ENCODE data around the gene EMILIN2.

The EMILIN2 gene

DNA sequence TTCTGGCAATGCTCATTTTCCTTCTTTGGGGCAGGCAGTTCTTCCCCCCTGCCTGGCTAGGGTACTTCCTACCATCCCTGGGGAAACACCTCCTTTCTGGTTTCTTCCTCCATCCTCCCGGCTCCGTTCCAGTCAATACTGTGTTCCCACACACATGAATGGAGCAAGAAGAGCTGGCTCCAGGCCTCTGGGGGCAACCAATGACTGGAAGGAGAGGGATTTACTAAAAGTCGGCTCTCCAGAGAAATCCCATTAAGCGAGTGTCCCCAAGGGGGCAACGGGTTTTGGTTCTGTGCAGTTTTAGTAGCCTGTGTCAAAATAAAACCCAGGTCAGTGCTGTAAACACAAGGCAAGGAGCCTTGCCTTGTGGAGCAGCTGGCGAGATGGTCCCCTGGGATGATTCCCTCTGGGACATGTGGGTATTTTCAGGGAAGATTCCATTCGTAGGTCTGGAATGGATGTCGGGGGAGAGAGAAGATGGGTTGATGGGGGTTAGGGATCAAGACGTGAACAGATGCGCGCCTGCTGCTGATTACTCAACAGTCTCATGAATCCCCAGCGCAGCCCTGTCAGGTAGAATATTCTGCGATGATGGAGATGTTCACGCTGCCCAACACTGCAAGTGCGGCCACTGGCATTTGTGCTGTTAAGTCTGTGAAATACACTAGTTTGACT lies 32.0 kb downstream of the EMILIN2 start:
- no peak for DNase-seq (ENCODE audit: low read depth)

DNA sequence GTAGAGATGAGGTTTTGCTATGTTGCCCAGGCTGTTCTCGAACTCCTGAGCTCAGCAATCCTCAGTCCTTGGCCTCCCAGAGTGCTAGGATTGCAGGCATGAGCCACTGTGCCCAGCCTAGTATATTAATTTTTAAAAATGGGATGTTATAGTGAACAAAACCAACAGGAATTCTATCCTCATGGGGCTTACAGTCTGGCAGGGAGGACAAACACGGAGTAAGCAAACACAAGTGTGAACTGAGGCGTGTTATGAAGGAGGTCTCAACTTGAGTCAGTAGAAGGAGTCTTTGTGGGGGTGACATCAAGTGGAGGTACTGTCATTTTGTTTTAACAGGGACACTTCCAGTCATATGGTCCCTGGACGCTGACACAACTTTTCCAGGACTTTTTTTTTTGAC lies 33.1 kb downstream of the EMILIN2 start:
- DNase-seq (ENCODE audit: low read depth): no peak

- DNase-seq (ENCODE audit: low read depth): no peak
Measured at GRCh38 chr18:2880473-2880872, 33.7 kb downstream of the EMILIN2 start.

GRCh38 chr18:2881088-2881839 lies 34.5 kb downstream of the EMILIN2 start:
- peak; percentile 96 for DNase-seq (ENCODE audit: low read depth)

DNA sequence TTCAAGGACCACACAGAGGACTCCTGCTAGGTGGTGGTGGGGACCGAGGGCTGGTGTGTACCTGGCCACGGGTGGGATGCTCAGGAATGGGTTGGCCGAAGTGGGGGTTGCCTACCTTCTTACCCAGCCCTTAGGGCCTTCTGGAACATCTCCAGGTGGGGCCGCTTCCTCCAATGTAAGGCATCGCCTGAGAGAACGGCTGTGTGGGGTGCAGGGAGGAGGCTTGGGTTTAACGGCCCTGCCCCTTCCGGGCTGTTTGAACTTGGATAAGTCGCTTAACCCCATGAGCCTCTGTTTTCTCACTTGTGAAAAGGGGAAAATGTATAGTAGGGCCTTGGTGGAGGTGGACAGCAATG lies 35.0 kb downstream of the EMILIN2 start:
- DNase-seq (ENCODE audit: low read depth): no peak

DNA sequence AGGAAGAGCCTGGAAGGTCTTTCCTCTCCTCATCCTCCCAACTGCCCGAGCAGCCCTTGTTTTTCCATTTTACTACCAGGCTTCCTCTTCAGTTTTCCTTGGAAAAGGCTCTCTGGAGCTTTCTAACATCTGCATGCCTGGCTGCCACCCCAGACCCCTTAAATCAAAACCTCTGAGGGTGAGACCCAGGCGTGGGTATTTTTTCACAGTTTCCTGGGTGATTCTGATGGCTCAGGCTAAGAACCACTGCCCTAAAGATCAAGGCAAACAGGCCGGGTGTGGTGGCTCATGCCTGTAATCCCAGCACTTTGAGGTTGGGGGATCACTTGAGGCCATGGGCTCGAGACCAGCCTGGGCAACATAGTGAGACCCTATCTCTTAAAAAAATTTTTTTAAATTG lies 35.4 kb downstream of the EMILIN2 start:
- no peak for DNase-seq (ENCODE audit: low read depth)

DNA sequence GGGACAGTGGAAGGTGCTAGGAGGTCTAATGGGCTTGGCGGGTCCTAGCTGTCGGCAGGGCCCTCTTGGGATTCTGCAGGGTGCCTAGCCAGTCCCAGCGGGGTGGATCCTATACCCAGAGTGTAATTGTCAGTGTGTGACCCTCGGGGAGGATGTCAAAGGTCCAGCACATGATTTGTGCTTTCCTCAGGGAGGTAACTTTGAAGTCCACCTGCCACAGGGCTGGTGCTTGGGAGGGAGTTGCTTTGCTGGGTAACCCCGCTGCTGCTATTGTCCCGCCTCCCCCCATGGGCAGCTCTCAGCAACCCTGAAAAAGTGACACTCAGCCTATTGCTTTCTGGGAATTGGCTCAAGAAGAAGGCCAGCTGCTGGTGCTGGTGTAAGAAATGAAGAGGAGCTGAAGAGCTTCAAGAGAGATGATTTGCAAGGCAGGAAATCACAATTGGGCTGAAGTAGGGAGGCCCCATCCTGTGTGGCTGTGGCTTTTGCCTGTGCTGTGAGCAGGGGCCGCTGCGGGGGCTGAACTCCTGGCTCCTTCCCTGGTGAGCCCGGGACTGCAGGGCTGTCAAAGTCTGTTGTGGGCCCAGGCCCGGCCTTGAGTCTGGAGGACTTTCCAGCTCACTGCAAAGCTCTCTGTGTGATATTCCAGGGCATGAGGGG lies 36.4 kb downstream of the EMILIN2 start:
- DNase-seq (ENCODE audit: low read depth): no peak

GRCh38 chr18:2884706-2885285 lies 38.0 kb downstream of the EMILIN2 start:
- DNase-seq (ENCODE audit: low read depth): no peak

DNA sequence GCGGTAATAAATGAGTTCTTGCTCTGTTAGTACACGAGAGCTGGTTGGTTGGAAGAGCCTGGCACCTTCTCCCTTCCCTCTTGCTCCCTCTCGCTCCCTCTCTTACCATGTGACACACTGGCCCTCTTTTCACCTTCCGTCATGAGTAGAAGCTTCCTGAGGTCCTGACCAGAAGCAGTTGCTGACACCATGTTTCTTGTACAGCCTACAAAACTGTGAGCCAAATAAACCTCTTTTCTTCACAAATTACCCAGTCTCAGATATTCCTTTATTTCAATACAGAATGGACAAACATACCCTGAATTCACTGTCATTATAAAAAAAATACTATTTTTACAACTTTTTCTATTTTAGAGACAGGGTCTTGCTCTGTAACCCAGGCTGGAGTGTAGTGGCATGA lies 40.7 kb downstream of the EMILIN2 start:
- no peak for DNase-seq (ENCODE audit: low read depth)

DNA sequence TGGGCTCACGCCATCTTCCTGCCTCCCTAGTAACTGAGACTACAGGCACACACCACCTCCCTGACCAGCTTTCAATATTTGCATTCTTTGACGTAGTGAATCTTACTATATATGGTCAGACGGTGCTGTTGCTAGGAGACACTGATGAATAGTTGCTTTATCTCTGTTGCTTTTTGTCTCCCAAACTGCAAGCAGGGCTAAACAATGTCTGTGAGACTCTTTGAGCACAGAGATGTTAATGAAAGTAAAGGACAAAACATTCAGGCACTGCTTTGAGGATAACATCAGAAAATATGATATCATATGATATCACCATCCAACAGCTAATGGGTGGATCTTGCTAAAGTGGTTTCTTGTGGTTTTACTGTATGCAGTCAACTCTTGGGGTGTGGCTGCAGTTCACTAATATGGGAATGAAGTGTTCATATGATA lies 43.0 kb downstream of the EMILIN2 start:
- peak; percentile 37 for DNase-seq (ENCODE audit: low read depth)

- no peak for DNase-seq (ENCODE audit: low read depth)
Measured at GRCh38 chr18:2890606-2891005, 43.8 kb downstream of the EMILIN2 start.

DNA sequence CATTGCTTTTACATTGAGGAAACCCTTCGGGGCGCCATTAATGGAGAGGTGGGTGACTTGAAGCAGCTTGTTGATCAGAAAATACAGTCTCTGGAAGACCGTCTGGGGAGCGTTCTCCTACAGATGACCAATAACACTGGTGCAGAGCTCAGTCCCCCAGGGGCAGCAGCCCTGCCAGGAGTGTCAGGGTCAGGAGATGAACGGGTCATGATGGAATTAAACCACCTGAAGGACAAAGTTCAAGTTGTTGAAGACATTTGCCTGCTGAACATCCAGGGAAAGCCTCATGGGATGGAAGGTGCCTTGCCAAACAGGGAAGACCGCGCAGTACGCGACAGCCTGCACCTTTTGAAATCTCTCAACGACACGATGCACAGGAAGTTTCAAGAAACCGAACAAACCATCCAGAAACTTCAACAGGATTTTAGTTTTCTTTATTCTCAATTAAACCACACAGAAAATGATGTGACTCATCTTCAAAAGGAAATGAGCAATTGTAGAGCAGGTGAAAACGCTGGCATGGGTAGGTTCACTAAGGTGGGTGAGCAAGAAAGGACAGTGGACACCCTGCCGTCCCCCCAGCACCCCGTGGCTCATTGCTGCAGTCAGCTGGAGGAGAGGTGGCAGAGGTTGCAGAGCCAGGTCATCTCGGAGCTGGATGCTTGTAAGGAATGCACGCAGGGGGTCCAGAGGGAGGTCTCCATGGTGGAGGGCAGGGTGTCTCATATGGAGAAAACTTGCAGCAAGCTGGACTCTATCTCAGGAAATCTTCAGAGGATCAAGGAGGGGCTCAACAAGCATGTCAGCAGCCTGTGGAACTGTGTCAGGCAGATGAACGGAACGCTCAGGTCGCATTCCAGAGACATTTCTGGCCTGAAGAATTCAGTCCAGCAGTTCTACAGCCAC lies 45.0 kb downstream of the EMILIN2 start:
- no peak for DNase-seq (ENCODE audit: low read depth)

DNA sequence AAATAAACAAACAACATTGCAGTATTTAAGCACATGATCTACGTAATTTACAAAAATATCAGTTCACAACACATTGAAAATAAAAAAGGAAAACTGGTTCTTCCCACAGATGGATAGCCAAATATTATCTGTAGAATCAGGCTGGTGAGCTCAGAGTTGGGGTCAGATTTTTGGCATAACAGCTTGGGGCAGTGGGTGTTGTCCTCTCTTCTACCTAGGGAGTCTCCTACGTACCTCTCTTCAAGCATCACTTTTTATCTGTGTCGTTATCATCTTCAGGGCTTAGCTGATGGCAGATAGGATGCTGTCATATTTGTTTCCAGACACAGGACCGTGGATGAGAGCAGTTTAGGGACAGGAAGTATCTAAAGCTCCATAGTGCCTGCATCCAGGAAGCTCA lies 46.2 kb downstream of the EMILIN2 start:
- no peak for DNase-seq (ENCODE audit: low read depth)

- DNase-seq (ENCODE audit: low read depth): no peak
Measured at GRCh38 chr18:2893676-2894075, 46.9 kb downstream of the EMILIN2 start.

GRCh38 chr18:2894131-2894840 lies 47.5 kb downstream of the EMILIN2 start:
- DNase-seq (ENCODE audit: low read depth): no peak

DNA sequence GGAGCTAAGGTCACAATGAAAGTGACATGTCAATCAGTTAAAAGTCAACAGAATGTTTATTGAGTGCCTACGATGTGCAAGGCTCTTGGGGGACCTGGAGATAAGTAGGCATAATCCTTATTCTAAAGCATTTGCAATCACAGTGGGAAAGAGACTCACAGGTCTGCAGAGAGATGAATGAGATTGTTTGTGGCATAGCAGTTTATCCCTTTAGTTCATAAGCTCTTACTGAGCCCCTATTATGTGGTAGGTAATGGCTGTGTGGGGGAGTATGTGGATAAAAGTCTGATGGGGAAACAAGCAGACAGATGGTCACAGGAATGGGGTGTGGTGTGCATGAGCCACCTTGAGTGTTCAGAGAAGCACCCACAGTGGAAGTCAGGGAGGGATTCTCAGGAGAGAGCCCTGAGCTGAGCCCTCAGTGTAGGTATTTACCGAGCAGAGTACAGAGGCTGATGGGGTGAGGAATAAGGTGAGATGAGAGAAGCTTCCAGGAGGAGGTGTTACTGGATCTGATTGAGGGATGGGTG lies 48.1 kb downstream of the EMILIN2 start:
- no peak for DNase-seq (ENCODE audit: low read depth)

DNA sequence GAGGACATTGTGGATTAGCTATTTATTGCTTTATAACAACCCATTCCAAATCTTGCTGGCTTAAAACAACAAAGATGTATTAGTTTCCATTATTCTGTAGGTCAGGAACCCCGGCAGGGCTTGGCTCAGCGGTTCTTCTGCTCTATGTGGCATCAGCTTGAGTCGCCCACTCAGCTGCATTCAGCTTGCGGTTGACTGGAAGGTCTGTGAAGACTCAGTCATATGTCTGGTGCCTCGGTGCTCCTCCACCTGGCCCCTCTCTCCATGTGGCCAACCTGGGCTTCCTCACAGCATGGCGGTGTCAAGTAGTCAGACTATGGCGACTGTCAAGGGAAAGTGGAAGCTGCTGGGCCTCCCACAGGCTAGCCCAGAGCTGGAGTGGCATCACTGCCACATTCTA lies 48.6 kb downstream of the EMILIN2 start:
- DNase-seq (ENCODE audit: low read depth): no peak

DNA sequence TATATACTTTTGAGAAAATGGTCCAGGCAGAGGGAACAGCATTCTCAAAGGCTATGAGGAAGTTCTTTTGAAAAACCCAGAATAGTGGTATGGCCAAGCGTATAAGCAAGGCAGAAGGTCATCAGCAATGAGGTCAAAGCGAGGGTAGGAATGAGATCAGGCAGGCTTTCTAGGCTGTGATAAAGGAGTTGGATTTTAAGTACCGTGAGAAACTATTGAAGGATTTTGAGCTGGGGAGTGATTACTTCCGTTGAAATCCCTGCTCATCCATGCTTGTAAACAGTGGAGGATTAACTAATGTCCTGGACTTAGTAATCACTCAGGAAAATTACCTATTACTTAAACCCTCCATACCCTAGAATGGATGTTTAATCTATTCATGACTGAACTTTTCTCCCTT lies 50.2 kb downstream of the EMILIN2 start:
- no peak for DNase-seq (ENCODE audit: low read depth)

DNA sequence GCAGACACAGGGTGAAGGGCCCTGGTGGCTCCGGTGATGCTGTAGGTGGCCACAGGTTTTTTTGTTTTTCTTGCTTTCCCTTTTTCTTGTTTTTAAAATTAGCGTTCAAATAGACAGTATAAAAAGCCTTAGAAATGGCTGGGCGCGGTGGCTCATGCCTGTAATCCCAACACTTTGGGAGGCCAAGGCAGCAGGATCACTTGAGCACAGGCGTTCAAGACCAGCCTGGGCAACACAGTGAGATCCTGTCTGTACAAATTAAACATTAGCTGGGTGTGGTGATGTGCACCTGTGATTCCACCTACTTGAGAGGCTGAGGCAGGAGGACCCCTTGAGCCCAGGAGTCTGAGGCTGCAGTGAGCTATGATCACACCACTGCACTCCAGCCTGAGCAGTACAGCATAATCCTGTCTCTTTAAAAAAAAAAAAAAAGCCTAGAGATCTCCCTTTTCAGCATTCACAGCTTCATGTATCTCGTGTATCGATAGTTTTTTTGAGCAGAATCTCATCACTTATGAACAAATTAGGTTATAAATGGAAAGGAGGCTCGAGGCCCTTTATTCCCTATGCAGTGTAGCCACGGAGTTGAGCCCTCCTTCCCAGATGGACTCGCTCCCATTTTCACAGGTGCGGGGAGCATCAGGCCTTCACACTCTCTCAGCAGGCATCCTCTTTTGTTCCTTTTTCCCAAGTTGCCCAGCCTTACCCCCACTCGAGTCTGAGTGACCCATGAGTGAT lies 50.8 kb downstream of the EMILIN2 start:
- no peak for DNase-seq (ENCODE audit: low read depth)

GRCh38 chr18:2898186-2898640 lies 51.4 kb downstream of the EMILIN2 start:
- peak; percentile 68 for DNase-seq (ENCODE audit: low read depth)

Measured in EH (cell line).